K562 (cell line): ENCODE data around the gene NQO2. TPM values are rescaled to one million over a fixed set of nuclear protein-coding genes. Genes with fewer than 3 reads are reported as not detected.

Experiments used
- ARNT ChIP-seq, 2 experiments: fragments of 450-650 bp; IDR thresholded peaks; 2 replicates each; pipeline ENCODE4 v1.6.1; 2016; ENCODE audit warnings: mild to moderate bottlenecking in 1 of 2
- BCOR ChIP-seq: fragments of 450-650 bp; IDR thresholded peaks from 2 replicates; pipeline ENCODE4 v1.6.1; 2016
- E2F4 ChIP-seq: sonication (generic); formaldehyde crosslinking; IDR thresholded peaks from 2 replicates; pipeline ENCODE4 v1.8.0; 2022; ENCODE audit warnings: mild to moderate bottlenecking, low read depth, missing genetic modification reagents
- E4F1 ChIP-seq: fragments of 250-450 bp; sonication (Bioruptor Pico); IDR thresholded peaks from 2 replicates; pipeline ENCODE4 v1.5.0; 2021; ENCODE audit warnings: mild to moderate bottlenecking, borderline replicate concordance
- ELF2 ChIP-seq: fragments of 250-450 bp; sonication (Bioruptor Pico); IDR thresholded peaks from 2 replicates; pipeline ENCODE4 v1.5.0; 2021; ENCODE audit warnings: mild to moderate bottlenecking
- FIP1L1 ChIP-seq: fragments of 200-400 bp; formaldehyde crosslinking; IDR thresholded peaks from 2 replicates; pipeline ENCODE4 v1.6.1; 2018; ENCODE audit warnings: mild to moderate bottlenecking, low read depth, low read length; ENCODE audit not compliant: poor library complexity, severe bottlenecking
- FOXM1 ChIP-seq, 2 experiments: fragments of 450-650 bp in 1 of 2; sonication (generic) in 1 of 2; formaldehyde crosslinking in 1 of 2; IDR thresholded peaks; 2 replicates each; pipeline versions ENCODE4 v1.6.1 to v1.9.0; 2017 to 2022; ENCODE audit warnings: low read depth in 2 of 2, mild to moderate bottlenecking in 2 of 2, missing genetic modification reagents in 1 of 2, moderate library complexity in 1 of 2
- HLTF ChIP-seq: fragments of 450-650 bp; IDR thresholded peaks from 2 replicates; pipeline ENCODE4 v1.6.1; 2016
- HNRNPUL1 ChIP-seq: fragments of 200-400 bp; formaldehyde crosslinking; IDR thresholded peaks from 2 replicates; pipeline ENCODE4 v1.6.1; 2017; ENCODE audit warnings: low read length
- JUNB ChIP-seq: fragments of 450-650 bp; formaldehyde crosslinking; conservative IDR thresholded peaks from 2 replicates; pipeline ENCODE4 v1.4.0; 2020; ENCODE audit warnings: mild to moderate bottlenecking
- MAZ ChIP-seq, 2 experiments: fragments of 450-650 bp in 1 of 2; sonication (generic) in 1 of 2; formaldehyde crosslinking; IDR thresholded peaks in 1 of 2; conservative IDR thresholded peaks in 1 of 2; 2 replicates each; pipeline versions ENCODE4 v1.4.0 to v1.5.0; 2020; ENCODE audit warnings: mild to moderate bottlenecking in 1 of 2, missing genetic modification reagents in 1 of 2
- MYBL2 ChIP-seq, 2 experiments: fragments of 450-650 bp in 1 of 2; sonication (generic) in 1 of 2; formaldehyde crosslinking in 1 of 2; IDR thresholded peaks; 2 replicates each; pipeline versions ENCODE4 v1.6.1 to v1.8.1; 2017 to 2022; ENCODE audit warnings: borderline replicate concordance in 1 of 2, inconsistent platforms in 1 of 2, low read depth in 1 of 2, mild to moderate bottlenecking in 1 of 2, missing genetic modification reagents in 1 of 2, moderate library complexity in 1 of 2
- NR0B1 ChIP-seq: fragments of 450-650 bp; IDR thresholded peaks from one replicate; pipeline ENCODE4 v1.6.1; 2018; ENCODE audit warnings: mild to moderate bottlenecking, moderate library complexity; ENCODE audit not compliant: partially characterized antibody
- PHF21A ChIP-seq: fragments of 450-650 bp; IDR thresholded peaks from 2 replicates; pipeline ENCODE4 v1.6.1; 2017; ENCODE audit warnings: low read depth, borderline replicate concordance
- RAD51 ChIP-seq: fragments of 450-650 bp; IDR thresholded peaks from 2 replicates; pipeline ENCODE4 v1.7.1; 2016; ENCODE audit warnings: low read depth, mild to moderate bottlenecking, borderline replicate concordance
- SLC30A9 ChIP-seq: fragments of 250-450 bp; sonication (Bioruptor Pico); IDR thresholded peaks from 2 replicates; pipeline ENCODE4 v1.8.0; 2022; ENCODE audit warnings: mild to moderate bottlenecking, moderate library complexity
- SOX6 ChIP-seq: fragments of 450-650 bp; IDR thresholded peaks from 2 replicates; pipeline ENCODE4 v1.6.1; 2014; ENCODE audit warnings: mild to moderate bottlenecking
- ZBED1 ChIP-seq: IDR thresholded peaks from 2 replicates; pipeline ENCODE4 v1.6.1; 2014
- ZBTB2 ChIP-seq: fragments of 450-650 bp; IDR thresholded peaks from 2 replicates; pipeline ENCODE4 v1.6.1; 2016; ENCODE audit warnings: antibody characterized with exemption
- ZNF146 ChIP-seq: IDR thresholded peaks from one replicate; pipeline ENCODE4 v1.6.1; 2018; ENCODE audit warnings: missing compliant biosample characterization; ENCODE audit not compliant: unreplicated experiment
- ZNF778 ChIP-seq: fragments of 450-650 bp; formaldehyde crosslinking; IDR thresholded peaks from 2 replicates; pipeline ENCODE4 v1.4.0; 2020; ENCODE audit warnings: mild to moderate bottlenecking, moderate library complexity
- polyA plus RNA-seq, 8 experiments: library from polyadenylated mRNA; depleted of rRNA in 4 of 8; stranded (reverse) in 5 of 8; unstranded in 3 of 8; fragments of >200 nt; fragmentation: Nextera tagmentation in 2 of 8; fragmentation: Illumina TruSeq in 1 of 8; extraction: Ambion mirVana in 2 of 8; extraction: Trizol in 1 of 8; gene quantifications; 2 replicates each; pipeline versions ENCODE4 v1.2.1 to v1.2.3, GENCODE V29; 2011 to 2014; ENCODE audit warnings: inconsistent platforms in 1 of 8, missing spikeins in 1 of 8
- total RNA-seq, 7 experiments: library from RNA; depleted of rRNA in 6 of 7; stranded (reverse); fragments of >200 nt in 6 of 7; fragmentation: Illumina TruSeq in 2 of 7; extraction: Trizol in 2 of 7; gene quantifications; 2 replicates each; pipeline versions ENCODE4 v1.2.1 to v1.2.3, GENCODE V29; 2011 to 2021; ENCODE audit warnings: low replicate concordance in 1 of 7

The NQO2 gene
- total and polyA plus RNA-seq, 9 of the 15 experiments (the other 6 are each of a cell fraction or from before 2014, with no cell fraction given): 54.6 to 214 (median 116) TPM

- 0 out of 2 replicates have a peak, but pooled peaks have one; percentile 6 for TF ChIP-seq ELF2 (CRISPR knock-in tag)
- TF ChIP-seq ZBTB2: no peak
- no peak for TF ChIP-seq FIP1L1
- TF ChIP-seq JUNB (CRISPR knock-in tag): no peak
- TF ChIP-seq MYBL2 (IDR thresholded peaks at IDR 0.05; ENCODE audit: low read depth): no peak; the same call in 1 of the 2 replicates
- TF ChIP-seq MYBL2 (CRISPR knock-in tag; IDR thresholded peaks at IDR 0.05; ENCODE audit: borderline replicate concordance): no peak
- TF ChIP-seq E2F4 (CRISPR knock-in tag): 0 out of 2 replicates have a peak, but pooled peaks have one; percentile 7
- peak; percentile 13; the same call in 1 of the 2 replicates for TF ChIP-seq BCOR
- peak; percentile 69; the same call in 1 of the 2 replicates for TF ChIP-seq ZBED1
- no peak for TF ChIP-seq E4F1 (CRISPR knock-in tag)
- peak; percentile 88 for TF ChIP-seq FOXM1 (IDR thresholded peaks at IDR 0.05; ENCODE audit: low read depth)
- no peak for TF ChIP-seq FOXM1 (CRISPR knock-in tag; IDR thresholded peaks at IDR 0.05; ENCODE audit: low read depth)
- no peak for TF ChIP-seq HLTF
- TF ChIP-seq ARNT (IDR thresholded peaks at IDR 0.05): peak; percentile 77 to 94
- TF ChIP-seq PHF21A: peak; percentile 51; the same call in 1 of the 2 replicates
- peak in 1 of 2 experiments; percentile 41; a peak in 1 of 4 replicates for TF ChIP-seq MAZ (CRISPR knock-in tag; conservative IDR thresholded peaks at IDR 0.05 in 1 of 2, IDR thresholded peaks at IDR 0.05 in 1 of 2)
- no peak for TF ChIP-seq RAD51
- no peak for TF ChIP-seq HNRNPUL1
- TF ChIP-seq ZNF778: no peak
- TF ChIP-seq ZNF146 (CRISPR knock-in tag): no peak
- TF ChIP-seq SLC30A9 (CRISPR knock-in tag): no peak
- TF ChIP-seq NR0B1: no peak
- peak; percentile 73; the same call in 1 of the 2 replicates for TF ChIP-seq SOX6
Measured at GRCh38 chr6:2989332-2990247, 10.1 kb upstream of the NQO2 start (continued).
